Tibial artery (tissue), 4 donors: Measurements from ENCODE around the gene AFF4.
"Not testable (repeated sequence)": the region's sequence is repeated elsewhere in the genome, so short reads cannot be mapped to it uniquely, and the experiment has no call there.

Source experiments
- DNase-seq, 2 donors: peaks; one replicate each; pipeline ENCODE4 v3.0.0-alpha.2; 2019
- H3K27ac ChIP-seq, 2 donors: fragments of 200-600 bp; sonication (generic) in 1 of 2; 1 replicate in 1 of 2; 2 replicates in 1 of 2; pipeline ENCODE4 v1.5.1; 2018 to 2019; ENCODE audit warnings: mild to moderate bottlenecking in 1 of 2
- H3K27me3 ChIP-seq, 2 donors: fragments of 200-600 bp; sonication (generic) in 1 of 2; one replicate each; pipeline versions ENCODE4 v1.5.1 to v1.6.0; 2016 to 2019
- H3K36me3 ChIP-seq, 3 donors: fragments of 200-600 bp; sonication (generic) in 2 of 3; one replicate each; pipeline ENCODE4 v1.5.1; 2016 to 2019; ENCODE audit warnings: mild to moderate bottlenecking in 2 of 3
- H3K4me1 ChIP-seq, 4 donors: fragments of 200-600 bp; sonication (generic) in 2 of 4; 1 replicate in 3 of 4; 2 replicates in 1 of 4; pipeline ENCODE4 v1.5.1; 2016 to 2019
- H3K4me3 ChIP-seq, 2 donors: fragments of 200-600 bp; sonication (generic) in 1 of 2; 1 replicate in 1 of 2; 2 replicates in 1 of 2; pipeline ENCODE4 v1.5.1; 2018 to 2019; ENCODE audit warnings: mild to moderate bottlenecking in 2 of 2
- H3K9me3 ChIP-seq, 3 donors: fragments of 200-600 bp; sonication (generic) in 1 of 3; one replicate each; pipeline ENCODE4 v1.5.1; 2016 to 2019
- CTCF ChIP-seq, 2 experiments: fragments of 200-600 bp in 1 of 2; fragments of 450-650 bp in 1 of 2; IDR thresholded peaks; one replicate each; pipeline ENCODE4 v1.5.1; 2017 to 2019; ENCODE audit warnings: antibody characterized with exemption in 2 of 2, mild to moderate bottlenecking in 1 of 2, moderate library complexity in 1 of 2
- intact Hi-C: fragments of 100-400 bp; cut with DNase I; formaldehyde crosslinking; loops from one replicate; pipeline ENCODE4 v1.15.0; 2023; ENCODE audit warnings: low total_unique reads

The AFF4 gene

GRCh38 chr5:132971483-132972435 is 8.3 kb upstream of the AFF4 start:
- Histone ChIP-seq H3K27me3 (no peaks in the 10 kb centered on the region), H3K27ac (no peak overlapping the region), H3K9me3 (peaks cover 0 to under 1% (median 0%) of the 10 kb centered on the region in 3 donors), H3K36me3 (no peaks in the 10 kb centered on the region), H3K4me3 (no peak overlapping the region), H3K4me1 (no peaks in the 10 kb centered on the region)
- no peak for DNase-seq
- intact Hi-C loops = no loop called here
- TF ChIP-seq CTCF (IDR thresholded peaks at IDR 0.05) = no peak

- H3K4me3 ChIP-seq = no peak overlapping the region
- DNase-seq = no peak
- H3K27ac ChIP-seq = no peak overlapping the region
- TF ChIP-seq CTCF (IDR thresholded peaks at IDR 0.05) = no peak
- H3K36me3 ChIP-seq = no peaks in the 10 kb centered on the region
- intact Hi-C loops = loop anchor here (10.0 kb wide), 1 partner anchor 60 kb away; the partner anchor contains the start of gene ZCCHC10
- peaks cover 0 to 25% (median 17%) of the 10 kb centered on the region in 4 donors for H3K4me1 ChIP-seq
- H3K27me3 ChIP-seq = no peaks in the 10 kb centered on the region
- no peaks in the 10 kb centered on the region for H3K9me3 ChIP-seq
These were observed 1.7 kb upstream of the AFF4 start for GRCh38 chr5:132965120-132965519.

- no peak for TF ChIP-seq CTCF (IDR thresholded peaks at IDR 0.05)
- no peaks in the 10 kb centered on the region for H3K9me3 ChIP-seq
- H3K4me3 ChIP-seq = peak overlapping the region; percentile 70 to 91
- peaks cover 0 to 49% (median 25%) of the 10 kb centered on the region in 4 donors for H3K4me1 ChIP-seq
- DNase-seq = no peak
- H3K27me3 ChIP-seq = no peaks in the 10 kb centered on the region
- intact Hi-C loops = loop anchor here (2.0 to 10.0 kb wide), 2 partner anchors 62 to 90 kb away; partner anchors contain the start of genes HSPA4 and ZCCHC10
- H3K27ac ChIP-seq = peak overlapping the region; percentile 99
- no peaks in the 10 kb centered on the region for H3K36me3 ChIP-seq
These were observed 909 bp downstream of the AFF4 start for GRCh38 chr5:132962429-132963021.

- no peaks in the 10 kb centered on the region for H3K27me3 ChIP-seq
- no peak for DNase-seq
These were observed 1.5 kb downstream of the AFF4 start for GRCh38 chr5:132961887-132962286.

GRCh38 chr5:132961123-132961815 is 2.2 kb downstream of the AFF4 start:
- H3K27ac ChIP-seq = peak overlapping the region in 1 of 2 donors; percentile 99
- not testable (repeated sequence) for H3K9me3 ChIP-seq, H3K27me3 ChIP-seq, DNase-seq, H3K36me3 ChIP-seq
- H3K4me1 ChIP-seq = peaks cover 0 to 62% (median 29%) of the 10 kb centered on the region in 4 donors
- intact Hi-C loops = loop anchor here (10.0 kb wide), 1 partner anchor 64 kb away; the partner anchor contains the start of gene ZCCHC10
- peak overlapping the region; percentile 70 to 91 for H3K4me3 ChIP-seq

More at GRCh38 chr5:132961887-132962286, 1.5 kb downstream of the AFF4 start:
- peak overlapping the region; percentile 70 to 91 for H3K4me3 ChIP-seq
- H3K4me1 ChIP-seq = peaks cover 0 to 55% (median 28%) of the 10 kb centered on the region in 4 donors
- TF ChIP-seq CTCF (IDR thresholded peaks at IDR 0.05) = no peak
- intact Hi-C loops = loop anchor here (2.0 to 10.0 kb wide), 2 partner anchors 63 to 91 kb away; partner anchors contain the start of genes HSPA4 and ZCCHC10
- H3K36me3 ChIP-seq = no peaks in the 10 kb centered on the region
- no peaks in the 10 kb centered on the region for H3K9me3 ChIP-seq
- H3K27ac ChIP-seq = peak overlapping the region; percentile 99

- H3K9me3 ChIP-seq, H3K27ac ChIP-seq, H3K36me3 ChIP-seq, H3K4me3 ChIP-seq, H3K27me3 ChIP-seq, DNase-seq, intact Hi-C loops: not testable (repeated sequence)
- peaks cover 0 to 92% (median 43%) of the 10 kb centered on the region in 4 donors for H3K4me1 ChIP-seq
These were observed 7.2 kb downstream of the AFF4 start for GRCh38 chr5:132956166-132956799.
